IPS DF 19.7 (cell line): Measurements from ENCODE around the gene CDK15.

Experiments
- DNase-seq: peaks from one replicate; pipeline ENCODE4 v3.0.0-alpha.2; 2013; ENCODE audit warnings: low read depth, low spot score

CDK15 gene

DNA sequence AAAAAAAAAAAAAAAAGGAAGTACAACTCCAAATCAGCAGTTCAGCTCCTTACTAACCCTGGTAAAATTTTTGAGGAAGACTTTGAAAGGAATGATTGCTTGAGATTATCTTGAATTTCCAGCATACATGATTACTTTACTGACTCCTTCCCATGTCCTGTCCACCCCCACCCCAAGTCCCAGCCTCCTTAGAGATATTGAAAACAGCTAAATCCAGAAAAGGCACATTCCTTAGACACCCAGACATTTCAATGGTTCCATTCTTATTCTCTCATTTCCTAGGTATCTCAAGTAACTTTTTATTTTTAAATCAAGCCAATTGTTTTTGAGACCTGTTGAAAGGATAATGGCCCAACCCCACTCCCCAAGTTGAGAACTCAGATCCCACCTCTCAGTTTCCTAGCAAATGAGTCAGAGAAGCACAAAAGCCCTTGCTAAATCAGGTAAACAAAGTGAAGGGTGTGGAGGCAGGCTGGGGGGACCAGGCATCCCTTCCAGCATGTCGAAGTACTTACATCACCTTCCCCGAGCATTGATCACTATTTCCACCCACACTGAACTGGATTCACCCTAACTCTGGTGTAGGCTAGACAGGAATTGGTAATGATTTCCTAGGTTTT lies 131.9 kb downstream of the CDK15 start:
- no peak for DNase-seq

- DNase-seq: no peak
Measured at GRCh38 chr2:201938781-201939180, 132.4 kb downstream of the CDK15 start.

DNA sequence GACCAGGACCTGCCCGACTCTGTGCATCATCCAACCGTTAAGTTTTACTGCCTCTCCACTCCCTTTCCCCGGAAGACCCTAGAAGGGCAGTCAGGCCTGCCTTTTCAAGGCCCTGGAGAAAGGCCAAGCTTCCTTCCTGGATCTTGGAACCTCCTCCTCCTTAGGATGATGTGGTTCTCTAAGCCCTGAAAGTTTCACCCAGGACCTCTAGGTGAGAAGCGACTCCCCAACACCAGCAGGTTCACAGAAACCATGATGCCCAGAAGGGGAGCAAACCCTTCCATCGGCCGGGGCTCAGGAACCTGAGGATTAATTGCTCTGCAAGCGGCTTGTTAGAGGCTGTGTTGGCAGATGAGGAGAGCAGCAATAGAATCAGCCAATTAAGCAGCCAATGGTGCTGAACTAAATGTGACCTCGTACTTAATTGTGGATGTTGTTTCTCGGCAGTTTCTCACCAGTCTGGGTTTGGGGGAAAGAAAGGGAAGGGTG lies 133.2 kb downstream of the CDK15 start:
- no peak for DNase-seq

- DNase-seq: no peak
Measured at GRCh38 chr2:201942531-201942930, 136.2 kb downstream of the CDK15 start.
